ENCODE results near the gene RFX3.
"Not testable (repeated sequence)": the region's sequence is repeated elsewhere in the genome, so short reads cannot be mapped to it uniquely, and the experiment has no call there.

RFX3 gene

DNA sequence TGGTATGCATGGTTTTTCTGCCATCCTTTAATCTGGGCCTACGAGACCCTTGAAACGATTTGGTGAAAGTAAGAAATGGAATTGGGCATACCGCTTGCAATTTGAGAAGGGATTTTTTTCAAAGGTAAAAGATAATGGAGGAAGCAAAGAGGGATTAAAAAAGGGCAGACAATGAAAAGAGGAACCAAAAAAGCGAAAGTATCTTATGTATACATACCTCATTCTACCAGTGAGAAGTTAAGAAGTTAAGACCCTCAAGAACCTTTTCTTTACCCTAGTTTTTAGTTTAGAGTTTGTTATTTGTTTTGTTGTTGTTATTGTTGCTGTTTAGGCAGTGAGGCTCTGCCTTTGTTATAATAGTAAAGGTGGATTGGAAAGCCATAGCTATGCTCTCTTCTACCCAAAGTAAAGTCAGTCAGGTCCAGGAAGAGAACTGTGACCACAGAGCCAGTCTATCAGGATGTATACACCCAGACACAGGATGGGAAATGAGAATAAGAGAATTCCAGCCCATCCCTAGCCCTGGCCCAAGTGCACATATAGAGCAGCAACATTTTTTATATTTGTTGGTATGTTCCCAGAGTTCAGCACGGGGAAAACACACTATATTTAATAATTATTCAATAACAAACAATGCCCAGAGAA, 166.6 kb downstream of the RFX3 start:
- DNase-seq (ENCODE audit: low read depth, low spot score): no peak

DNA sequence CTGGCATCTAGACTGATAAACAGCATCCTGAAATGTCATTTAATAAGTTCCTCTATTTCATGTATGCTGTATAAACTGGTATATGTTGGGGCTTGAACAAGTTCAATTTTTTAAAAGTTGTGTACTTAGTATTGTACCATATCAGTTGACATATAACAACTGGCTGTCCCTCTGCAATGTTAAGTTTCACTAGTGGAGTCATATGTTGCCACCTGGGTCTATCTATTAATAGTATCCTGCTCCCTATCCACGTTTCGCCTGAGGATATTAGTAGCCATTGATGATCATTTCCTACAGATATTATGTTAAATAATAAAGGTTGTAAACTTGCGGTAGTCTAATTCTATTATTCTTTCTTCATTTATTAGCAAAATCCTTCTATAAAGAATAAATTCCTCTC, 177.6 kb downstream of the RFX3 start:
- no peak for DNase-seq (ENCODE audit: low read depth, low spot score)

DNA sequence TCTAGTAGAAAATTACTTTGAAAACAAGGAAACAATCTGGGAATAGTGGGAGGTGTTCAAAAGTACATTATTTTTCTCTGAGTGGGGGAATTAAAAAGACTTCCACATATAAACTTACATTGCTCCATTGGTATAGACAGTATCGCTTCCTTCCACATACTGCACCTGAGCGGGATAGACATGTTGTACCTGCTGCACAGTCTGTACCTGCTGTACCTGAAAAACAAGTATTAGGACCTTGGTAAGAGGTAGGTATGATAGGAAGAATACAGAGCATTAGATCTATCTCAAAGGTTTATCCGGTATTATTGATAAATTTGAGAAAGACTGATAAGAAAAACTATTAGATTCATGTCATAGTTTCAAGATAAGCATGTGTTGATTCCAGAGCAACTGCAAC, 179.3 kb downstream of the RFX3 start:
- no peak for DNase-seq (ENCODE audit: low read depth, low spot score)

DNA sequence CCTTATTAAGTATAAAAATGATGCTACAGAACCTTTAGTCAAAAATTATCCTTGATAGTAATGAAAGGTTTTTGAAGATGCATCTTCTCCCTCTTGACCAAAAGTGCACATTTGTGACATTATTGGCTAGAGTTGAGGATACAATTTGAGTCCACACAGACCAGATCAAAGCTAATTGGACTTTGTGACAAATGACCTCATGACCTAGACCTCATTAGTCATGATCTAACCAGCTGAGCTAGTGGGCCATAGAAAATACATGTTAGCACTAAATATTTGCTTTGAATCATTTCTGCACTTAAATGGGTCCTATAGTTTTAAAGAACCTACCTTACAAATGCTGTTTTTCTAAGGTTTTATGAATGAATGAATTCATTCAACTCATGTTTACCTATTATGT, 182.1 kb downstream of the RFX3 start:
- no peak for DNase-seq (ENCODE audit: low read depth, low spot score)

DNA sequence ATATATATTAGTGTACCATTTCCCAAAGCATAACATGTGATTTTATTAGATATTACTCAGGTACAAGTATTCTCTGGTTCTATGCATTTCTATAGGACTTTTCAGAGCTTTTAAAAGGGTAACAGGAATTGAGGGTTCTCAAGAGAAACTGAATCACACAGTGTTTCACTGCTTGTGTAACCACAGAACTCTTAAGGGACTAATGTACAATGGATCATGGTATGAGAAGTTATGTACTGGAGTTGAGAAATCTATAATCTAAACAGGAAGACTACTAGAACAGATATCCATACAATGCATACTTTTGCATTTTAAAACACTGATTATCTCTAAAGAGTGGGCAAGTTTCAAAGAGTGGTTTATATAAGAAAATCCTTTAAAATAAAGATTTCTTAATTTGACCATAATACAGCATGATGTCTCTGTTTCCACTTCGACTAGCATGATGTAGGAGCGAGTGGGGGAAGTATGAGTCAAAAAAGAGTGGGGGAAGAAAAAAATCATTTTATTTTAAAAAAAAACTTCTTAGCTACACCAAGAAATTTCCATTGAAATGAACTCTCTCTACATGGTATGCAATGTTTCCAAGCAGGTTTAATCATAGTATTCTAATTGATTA, 183.5 kb downstream of the RFX3 start:
- no peak for DNase-seq (ENCODE audit: low read depth, low spot score)

DNA sequence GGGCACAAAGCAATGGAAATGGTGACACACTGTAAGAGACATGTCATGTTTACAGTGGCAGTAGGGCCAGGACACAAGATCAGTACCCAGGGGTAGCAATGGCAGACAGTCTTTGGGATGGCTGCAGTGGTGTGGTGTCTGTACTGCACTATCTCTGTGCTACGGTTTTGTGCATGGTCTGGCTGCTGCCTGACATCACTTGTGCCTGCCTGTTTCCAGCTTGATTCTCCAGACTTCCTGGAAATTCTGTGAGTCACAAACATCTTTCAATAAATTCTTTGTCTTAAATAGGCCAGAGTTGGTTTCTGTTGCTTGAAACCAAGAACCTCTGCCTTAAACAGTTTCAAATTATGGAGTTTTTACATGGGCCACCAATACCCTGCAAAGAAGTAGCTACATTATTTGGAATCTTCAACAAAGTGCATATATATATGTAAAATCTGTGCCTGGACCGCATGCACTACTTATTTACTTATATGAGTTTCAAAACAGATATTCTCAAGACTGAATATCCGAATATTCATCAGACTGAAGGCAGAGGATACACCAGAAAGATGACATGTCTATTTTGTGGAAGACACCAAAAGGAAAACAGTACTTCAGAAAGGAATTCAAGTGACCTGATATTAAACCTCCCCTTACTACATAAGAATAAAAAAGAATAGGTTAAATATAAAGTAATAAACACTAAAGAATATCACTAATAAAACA, 188.1 kb downstream of the RFX3 start:
- no peak for DNase-seq (ENCODE audit: low read depth, low spot score)

DNA sequence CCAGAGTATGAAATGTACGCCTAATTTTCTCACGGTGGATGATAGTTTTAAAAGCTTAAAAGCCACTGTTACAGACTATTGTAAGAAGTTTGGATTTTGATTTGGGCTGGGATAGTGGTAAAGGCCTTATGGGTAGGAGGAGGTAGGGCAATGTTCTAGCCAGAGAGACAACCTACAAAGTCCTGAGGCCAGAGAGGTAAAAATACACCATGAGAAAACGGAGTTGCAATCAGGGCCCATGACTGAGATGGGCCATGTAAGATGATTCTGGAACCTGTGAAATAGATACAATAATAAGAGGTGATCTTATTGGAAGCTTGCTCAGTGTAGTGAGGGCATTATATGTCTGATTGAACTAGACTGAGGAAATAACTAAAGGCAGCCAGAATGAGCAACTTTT, 188.8 kb downstream of the RFX3 start:
- no peak for DNase-seq (ENCODE audit: low read depth, low spot score)

DNA sequence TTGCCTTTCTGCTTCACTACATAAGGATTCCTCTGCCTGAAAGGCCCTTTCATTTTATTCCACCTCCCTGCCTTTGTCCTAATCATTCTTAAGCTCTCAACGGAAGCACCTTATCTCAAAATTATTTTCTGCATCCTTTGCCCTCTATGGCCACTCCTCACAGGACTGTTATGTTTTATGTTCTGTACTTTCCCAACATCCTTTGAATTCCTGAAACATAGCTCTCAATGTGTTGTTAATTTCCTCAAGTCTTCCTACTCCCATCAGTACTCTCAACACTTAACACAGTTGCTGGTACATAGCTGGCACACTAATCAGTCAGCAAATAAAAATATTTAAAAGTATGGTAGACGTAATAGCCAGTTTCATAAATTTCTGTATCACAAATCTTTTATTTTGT, 193.0 kb downstream of the RFX3 start:
- no peak for DNase-seq (ENCODE audit: low read depth, low spot score)

DNA sequence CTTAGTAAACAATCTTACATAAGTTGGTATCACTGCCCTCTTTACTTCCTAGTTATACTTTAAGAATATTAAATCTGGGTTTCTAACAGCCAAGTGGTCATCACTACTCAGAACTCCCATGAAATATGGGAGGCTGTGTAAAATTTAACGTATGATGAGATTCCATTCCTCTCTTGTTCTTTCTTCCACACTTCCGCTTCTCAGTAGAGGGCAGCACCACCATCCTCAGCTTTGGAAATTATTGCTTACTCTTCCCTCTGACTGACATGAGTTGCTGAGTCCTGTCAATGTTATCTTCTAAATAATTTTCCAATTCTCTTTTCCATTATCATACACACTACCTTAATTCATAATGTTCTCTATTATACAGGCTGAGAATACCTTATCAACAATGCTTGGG, 194.0 kb downstream of the RFX3 start:
- DNase-seq (ENCODE audit: low read depth, low spot score): no peak

DNA sequence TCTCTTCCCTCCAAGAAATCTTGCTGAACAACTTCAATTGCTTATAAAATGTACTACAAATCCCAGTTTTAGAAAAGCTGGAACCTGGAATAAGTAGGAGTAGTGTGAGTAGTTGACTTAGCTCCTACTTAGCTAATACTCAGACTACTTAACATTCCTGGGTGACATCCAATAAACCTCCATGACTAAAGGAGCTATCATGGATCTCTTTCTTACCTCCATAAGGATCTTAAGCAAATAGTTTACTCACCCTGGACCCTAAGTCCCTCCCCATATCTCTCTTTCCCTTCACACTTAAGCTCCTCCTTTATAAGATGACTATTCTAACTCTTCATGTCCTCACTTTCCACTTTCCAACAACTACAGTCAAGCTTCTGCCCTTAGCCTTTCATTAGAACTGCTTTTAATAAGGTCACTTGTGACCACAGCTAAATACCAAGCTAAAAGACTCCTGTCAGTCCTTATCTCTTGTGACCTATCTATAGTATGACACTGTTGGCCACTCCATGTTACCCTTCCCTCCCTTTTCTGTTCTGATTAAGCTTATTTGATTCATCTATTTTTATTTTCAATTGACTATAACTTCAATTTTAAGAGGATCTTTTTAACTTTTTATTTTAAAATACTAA, 194.9 kb downstream of the RFX3 start:
- no peak for DNase-seq (ENCODE audit: low read depth, low spot score)

DNA sequence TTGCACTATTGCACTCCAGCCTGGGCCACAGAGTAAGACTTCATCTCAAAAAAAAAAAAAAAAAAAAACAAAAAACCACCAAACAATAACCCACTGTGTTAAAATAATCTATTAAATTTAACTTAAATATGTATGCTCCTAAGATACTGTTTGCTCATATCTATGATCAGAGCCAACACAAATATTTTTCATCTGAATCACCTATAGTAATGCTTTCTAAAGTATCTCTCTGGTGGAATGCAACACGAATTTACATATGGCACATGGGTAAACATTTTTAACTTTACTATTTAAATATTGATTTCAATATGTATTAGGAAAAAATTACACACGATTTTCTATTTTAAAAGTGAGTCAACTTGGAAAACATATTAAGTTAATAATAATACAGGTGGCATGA, 196.4 kb downstream of the RFX3 start:
- DNase-seq (ENCODE audit: low read depth, low spot score): no peak

DNA sequence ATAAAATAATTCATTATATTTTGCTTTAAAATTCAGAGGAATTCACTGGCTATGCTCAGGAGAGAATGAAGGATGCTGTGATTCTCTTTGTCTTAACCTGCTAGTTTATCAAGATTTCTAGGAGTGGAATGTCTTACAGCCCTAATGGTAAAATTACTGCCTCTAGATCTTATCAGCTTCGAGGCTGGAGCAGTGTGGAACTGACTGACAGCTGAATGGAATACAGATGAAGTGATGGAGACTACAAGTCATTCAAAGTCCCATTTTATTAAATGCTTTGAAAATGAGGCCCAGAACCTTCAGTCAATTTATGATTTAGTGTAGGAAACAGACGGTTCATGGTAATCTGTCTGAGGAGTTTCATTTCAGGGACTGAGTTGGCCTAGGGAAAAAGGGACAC, 202.1 kb downstream of the RFX3 start:
- no peak for DNase-seq (ENCODE audit: low read depth, low spot score)

DNA sequence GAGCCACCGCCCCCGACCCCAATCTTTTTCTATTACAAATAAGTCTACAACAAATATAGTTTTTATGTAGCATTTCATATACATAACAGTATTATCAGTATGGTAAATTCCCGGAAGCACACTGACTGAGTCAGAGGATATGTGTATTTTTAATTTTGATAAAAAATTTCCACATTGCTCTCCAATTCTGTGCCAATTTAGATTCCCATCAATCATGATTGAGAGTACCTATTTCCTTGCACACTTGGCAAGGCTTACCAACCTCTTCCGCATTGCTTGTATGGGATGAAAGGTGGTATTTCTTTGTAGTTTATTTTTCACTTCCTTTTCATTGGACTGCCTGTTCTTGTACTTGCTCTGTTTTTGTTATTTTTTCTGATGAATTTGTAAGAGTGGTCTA, 204.6 kb downstream of the RFX3 start:
- DNase-seq (ENCODE audit: low read depth, low spot score): no peak

DNA sequence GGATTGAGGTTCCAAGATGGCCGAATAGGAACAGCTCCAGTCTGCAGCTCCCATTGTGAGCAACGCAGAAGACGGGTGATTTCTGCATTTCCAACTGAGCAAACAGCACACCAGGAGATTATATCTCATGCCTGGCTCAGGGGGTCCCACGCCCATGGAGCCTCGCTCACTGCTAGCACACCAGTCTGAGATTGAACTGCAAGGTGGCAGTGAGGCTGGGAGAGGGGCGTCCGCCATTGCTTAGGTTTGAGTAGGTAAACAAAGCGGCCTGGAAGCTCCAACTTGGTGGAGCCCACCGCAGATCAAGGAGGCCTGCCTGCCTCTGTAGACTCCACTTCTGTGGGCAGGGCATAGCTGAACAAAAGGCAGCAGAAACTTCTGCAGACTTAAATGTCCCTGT, 213.2 kb downstream of the RFX3 start:
- DNase-seq (ENCODE audit: low read depth, low spot score): not testable (repeated sequence)

DNA sequence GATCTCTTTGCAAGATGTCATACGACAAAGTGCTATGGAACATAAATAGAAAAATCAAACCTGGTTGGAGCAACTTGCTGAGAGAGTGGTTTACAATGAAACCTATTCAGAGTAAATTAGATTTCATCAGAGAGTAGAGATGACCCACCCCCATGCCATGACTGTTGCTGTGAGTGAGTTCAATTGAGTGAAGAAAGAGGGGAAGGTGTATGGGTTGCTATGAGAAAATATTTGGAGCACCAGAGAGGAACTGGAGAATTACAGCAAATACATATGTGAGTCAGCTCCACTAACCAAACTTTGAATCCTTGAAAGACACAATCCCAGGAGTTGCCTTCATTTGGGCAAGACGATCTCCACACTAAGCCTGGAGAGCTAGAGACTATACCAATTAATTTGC, 217.2 kb downstream of the RFX3 start:
- DNase-seq (ENCODE audit: low read depth, low spot score): no peak

DNA sequence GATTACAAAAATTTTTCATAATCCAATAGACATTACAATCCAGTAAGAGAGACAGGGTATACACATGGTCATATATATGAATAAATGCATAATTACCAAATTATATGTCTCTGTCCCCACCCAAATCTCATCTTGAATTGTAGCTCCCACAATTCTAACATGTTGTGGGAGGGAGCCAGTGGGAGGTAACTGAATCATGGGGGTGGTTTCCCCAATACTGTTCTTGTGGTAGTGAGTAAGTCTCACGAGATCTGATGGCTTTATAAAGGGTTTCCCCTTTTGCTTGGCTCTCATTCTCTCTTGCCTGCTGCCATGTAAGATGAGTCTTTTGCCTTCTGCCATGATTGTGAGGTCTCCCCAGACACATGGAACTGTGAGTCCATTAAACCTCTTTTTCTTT, 221.4 kb downstream of the RFX3 start:
- DNase-seq (ENCODE audit: low read depth, low spot score): not testable (repeated sequence)

DNA sequence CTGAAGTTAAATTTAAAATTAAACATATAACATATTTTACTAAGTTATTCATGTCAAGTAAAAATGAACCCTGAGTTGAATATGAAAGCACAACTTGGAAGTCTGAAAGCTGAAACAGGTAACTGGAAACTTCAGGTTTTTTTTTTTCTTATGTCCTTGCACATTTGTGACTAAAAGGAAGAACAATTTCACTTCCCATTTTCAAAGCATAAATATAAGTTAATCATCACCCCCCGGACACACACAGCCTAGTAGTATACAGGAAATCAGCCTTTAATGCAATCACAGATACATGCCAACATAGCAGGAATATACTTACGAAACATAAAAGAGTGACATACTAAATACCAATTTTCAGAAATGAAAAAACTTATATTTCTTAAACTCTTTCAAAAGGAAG, 225.9 kb downstream of the RFX3 start:
- DNase-seq (ENCODE audit: low read depth, low spot score): no peak

DNA sequence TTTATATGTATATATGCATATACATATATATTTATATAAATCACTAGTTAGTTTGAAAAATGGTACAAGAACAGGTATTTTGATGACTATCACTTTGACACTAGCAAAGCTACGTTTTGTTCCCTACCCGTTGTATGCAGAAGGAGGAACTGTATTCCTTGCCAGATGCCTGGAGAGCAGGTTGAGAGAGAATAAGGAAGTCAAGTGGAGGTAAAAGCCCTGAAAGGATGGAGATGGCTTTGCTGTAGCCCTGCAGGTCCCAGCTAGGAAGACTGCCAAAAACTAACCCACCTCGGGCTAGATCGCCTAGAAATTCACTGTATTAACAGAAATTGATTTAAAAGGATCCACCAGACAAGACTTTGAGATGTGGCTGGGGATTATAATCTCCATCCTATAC, 229.3 kb downstream of the RFX3 start:
- DNase-seq (ENCODE audit: low read depth, low spot score): no peak

DNA sequence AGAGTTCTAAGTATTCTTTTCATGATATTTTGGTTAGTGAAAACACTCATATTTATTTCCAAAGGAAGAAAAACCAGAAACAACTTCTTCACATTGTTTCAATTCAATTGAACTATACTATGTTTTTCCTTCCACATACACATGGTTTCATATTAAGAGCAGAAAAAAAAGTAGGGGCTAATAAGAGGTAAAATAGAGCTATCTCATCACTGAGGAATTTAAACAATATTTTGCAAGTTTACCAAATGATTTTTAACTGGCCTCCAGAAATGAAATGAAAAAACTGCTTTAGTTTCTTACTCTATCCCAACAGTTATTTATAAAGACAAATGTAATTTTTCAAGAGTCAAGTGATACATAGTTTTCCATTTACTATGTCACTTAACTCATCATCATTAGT, 233.5 kb downstream of the RFX3 start:
- DNase-seq (ENCODE audit: low read depth, low spot score): no peak

DNA sequence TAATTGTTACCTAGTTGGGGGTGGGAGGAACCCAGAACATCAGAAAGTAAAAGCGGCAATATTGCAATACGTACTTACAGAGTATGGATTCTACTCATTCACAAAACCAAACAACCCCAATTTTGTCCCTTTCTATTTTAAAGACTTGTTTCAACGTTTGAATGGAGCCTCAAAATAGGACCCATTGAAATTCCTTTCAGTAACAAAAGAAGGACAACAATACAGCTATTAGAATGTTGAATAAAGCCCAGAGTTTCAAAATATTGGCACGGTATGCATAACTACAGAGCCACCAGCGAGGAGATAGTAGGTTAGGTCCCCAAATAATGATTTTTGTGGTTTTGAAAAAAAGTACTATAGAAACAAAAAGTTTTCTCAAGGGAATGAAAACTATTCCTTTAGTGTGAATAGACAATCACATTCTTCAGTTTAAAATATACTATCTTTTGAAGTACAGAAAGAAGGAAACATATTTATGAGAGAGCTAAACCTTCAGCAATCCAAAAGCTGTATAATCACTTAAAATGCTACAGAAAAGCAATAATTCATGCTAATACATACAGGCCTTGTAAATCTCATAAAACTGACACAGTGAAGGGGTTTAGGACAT, 235.5 kb downstream of the RFX3 start:
- DNase-seq (ENCODE audit: low read depth, low spot score): no peak

DNA sequence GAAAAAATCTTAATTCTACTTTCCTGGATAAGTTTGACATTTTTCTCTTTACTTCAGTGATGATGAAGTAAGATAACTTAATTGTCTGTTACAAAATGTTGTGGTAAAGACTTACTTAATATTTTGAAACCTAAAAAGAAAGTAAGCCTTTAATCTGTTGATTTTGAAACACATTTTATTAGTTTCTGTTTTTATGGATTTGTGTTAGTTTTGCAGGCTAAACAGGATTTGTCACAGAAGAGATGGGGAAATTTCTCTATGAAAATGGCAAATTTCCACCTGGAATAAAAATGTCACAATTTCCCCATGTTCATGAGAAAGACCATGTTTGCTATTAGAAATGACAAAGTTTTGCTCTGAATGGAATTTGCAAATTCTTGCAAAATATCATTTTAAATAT, 237.1 kb downstream of the RFX3 start:
- DNase-seq (ENCODE audit: low read depth, low spot score): no peak

DNA sequence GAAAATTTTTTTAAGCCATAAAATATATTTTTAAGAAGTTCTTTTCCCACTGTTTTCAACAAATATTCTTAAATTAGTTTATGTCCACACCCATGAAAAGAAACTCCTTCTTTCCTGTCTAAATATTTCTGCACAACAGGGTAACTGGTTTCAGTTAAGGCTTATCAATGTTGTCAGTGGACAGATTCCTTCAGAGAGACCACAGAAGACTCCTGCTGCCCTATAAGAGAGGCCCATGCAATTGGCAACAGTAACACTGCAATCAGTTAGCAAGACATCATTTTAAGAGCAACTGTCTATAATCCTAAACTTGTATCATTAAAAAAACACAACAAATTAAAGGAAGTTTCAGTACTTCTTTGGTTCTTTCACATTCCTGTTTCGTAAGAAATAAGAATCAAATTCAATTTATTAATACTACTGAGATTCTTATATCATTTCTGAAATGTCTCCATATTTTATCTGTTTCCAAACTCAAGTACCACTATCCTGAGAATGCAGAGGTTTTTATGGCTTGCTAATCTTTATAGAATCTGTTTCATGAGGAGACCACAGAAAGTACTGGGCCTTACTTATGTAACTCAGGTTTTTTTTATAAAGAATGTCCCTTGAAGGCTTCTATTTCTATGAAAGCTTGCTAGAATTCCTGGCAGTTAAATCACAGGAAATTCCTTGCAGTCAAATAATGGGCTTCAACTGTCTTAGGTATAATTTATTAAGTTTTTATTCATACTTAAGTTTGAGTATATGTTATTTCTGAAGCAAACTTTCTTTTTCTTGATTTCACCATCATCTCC, 240.2 kb downstream of the RFX3 start:
- DNase-seq (ENCODE audit: low read depth, low spot score): no peak

All from brain pericyte (primary cell).